ENCODE results near the gene LMO7. TPM values are rescaled to one million over a fixed set of nuclear protein-coding genes. Genes with fewer than 3 reads are reported as not detected.

LMO7 gene
- total and polyA plus RNA-seq, 11 donors = 195 to 573 (median 425) TPM

DNA sequence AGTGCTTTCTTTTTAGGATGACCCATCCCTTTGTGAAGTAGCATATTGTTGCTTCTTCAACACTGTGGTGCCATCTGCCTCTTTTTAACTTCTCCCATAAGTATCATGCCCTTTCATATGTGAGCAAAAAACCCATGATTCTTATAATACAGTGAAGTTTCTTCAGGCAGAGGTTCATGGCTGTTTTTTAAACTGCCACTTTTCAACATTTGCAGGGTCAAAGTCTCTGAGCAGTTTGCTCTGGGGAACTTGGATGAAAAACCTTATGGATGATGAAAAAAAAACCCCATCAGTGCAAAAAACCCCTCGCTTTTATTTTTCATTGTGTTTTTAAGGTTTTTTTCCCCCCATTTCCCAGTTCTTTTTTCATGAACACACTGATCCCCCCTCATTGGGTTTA is 158.5 kb downstream of the LMO7 start:
- Histone ChIP-seq H3K9me3 (no peaks in the 10 kb centered on the region), H3K27ac (no peak overlapping the region), H3K4me1 (peaks cover 0 to 46% (median 16%) of the 10 kb centered on the region in 12 donors), H3K27me3 (no peaks in the 10 kb centered on the region), H3K4me3 (no peak overlapping the region), H3K36me3 (peaks cover 0 to 21% (median 0%) of the 10 kb centered on the region in 9 donors)
- DNase-seq (no peak), ATAC-seq (no peak)
- TF ChIP-seq CTCF (IDR thresholded peaks at IDR 0.05) (no peak), POLR2A (IDR thresholded peaks at IDR 0.05) (no peak)
- intact Hi-C loops (cut with DNase I) = no loop called here
- WGBS, 4 donors = 93 to 98% (median 96%) methylated on average over 1 of the region's 1 CpG

- Histone ChIP-seq H3K4me1 (peaks cover 0 to 45% (median 12%) of the 10 kb centered on the region in 12 donors), H3K27ac (no peak overlapping the region), H3K27me3 (no peaks in the 10 kb centered on the region), H3K36me3 (peaks cover 0 to 21% (median 0%) of the 10 kb centered on the region in 9 donors), H3K9me3 (no peaks in the 10 kb centered on the region), H3K4me3 (no peak overlapping the region)
- no peak for DNase-seq
- no peak for TF ChIP-seq CTCF (IDR thresholded peaks at IDR 0.05)
- TF ChIP-seq POLR2A (IDR thresholded peaks at IDR 0.05) = no peak
- whole genome bisulfite sequencing, 4 donors = 94 to 98% (median 96%) methylated on average over 2 of the region's 2 CpGs
- no peak for ATAC-seq
- intact Hi-C loops (cut with DNase I) = no loop called here
Measured at GRCh38 chr13:75795274-75795673, 159.1 kb downstream of the LMO7 start.

- intact Hi-C loops (cut with DNase I) = no loop called here
- Histone ChIP-seq H3K27me3 (no peaks in the 10 kb centered on the region), H3K9me3 (no peaks in the 10 kb centered on the region), H3K36me3 (peaks cover 0 to 28% (median 0%) of the 10 kb centered on the region in 9 donors), H3K4me1 (peaks cover 0 to 40% (median 7%) of the 10 kb centered on the region in 12 donors), H3K27ac (no peak overlapping the region), H3K4me3 (no peak overlapping the region)
- DNase-seq = no peak
- 97 to 98% (median 98%) methylated on average over 5 of the region's 5 CpGs for WGBS, 4 donors
- TF ChIP-seq CTCF (IDR thresholded peaks at IDR 0.05) (no peak), POLR2A (IDR thresholded peaks at IDR 0.05) (no peak)
- ATAC-seq = no peak
Measured at GRCh38 chr13:75796825-75797224, 160.7 kb downstream of the LMO7 start.

DNA sequence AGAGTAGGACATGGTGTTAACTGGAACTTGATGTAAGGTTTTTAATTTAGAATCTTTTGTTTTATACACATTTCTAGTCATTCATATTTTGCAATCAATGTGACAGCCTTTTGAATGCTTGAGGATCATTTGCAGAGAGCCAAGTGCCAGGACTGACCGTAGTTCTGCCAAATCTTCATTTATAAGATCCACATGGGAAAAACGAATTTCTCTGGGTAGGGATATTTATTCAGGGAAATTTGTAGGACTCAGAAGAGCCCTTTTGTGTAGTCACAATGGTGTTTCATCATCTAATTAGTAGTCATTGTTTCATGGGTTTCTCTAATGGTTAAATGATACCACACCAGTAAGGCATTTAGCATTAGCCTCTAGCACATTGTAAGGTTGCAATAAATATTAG is 161.1 kb downstream of the LMO7 start:
- Histone ChIP-seq H3K27ac (no peak overlapping the region), H3K27me3 (no peaks in the 10 kb centered on the region), H3K9me3 (no peaks in the 10 kb centered on the region), H3K36me3 (peaks cover 0 to 28% (median 0%) of the 10 kb centered on the region in 9 donors), H3K4me3 (no peak overlapping the region), H3K4me1 (peaks cover 0 to 36% (median 3%) of the 10 kb centered on the region in 12 donors)
- intact Hi-C loops (cut with DNase I) = no loop called here
- ATAC-seq (no peak), DNase-seq (no peak)
- WGBS, 4 donors = 86 to 93% (median 88%) methylated on average over 2 of the region's 2 CpGs
- TF ChIP-seq CTCF (IDR thresholded peaks at IDR 0.05) (no peak), POLR2A (IDR thresholded peaks at IDR 0.05) (no peak)
